Heart right ventricle (tissue), 16 donors: ENCODE measurements around the gene NDUFA8. TPM values are rescaled to one million over a fixed set of nuclear protein-coding genes. Genes with fewer than 3 reads are reported as not detected.
A peak's percentile ranks its signal among the peaks of the same experiment; 100 is the strongest.

Experiments used
- ATAC-seq, 8 donors: fragments of 200-7000 bp; cut with Tn5 transposase; one replicate each; pipeline ENCODE4 v1.9.1; 2020; ENCODE audit warnings: mild to moderate bottlenecking in 8 of 8, moderate library complexity in 8 of 8, moderate number of reproducible peaks in 1 of 8
- DNase-seq, 2 donors: peaks; one replicate each; pipeline ENCODE4 v3.0.0-alpha.2; 2020
- H3K27ac ChIP-seq, 10 donors: fragments of 200-600 bp; sonication (generic) in 2 of 10; one replicate each; pipeline versions ENCODE4 v1.5.0 to v1.8.0; 2020 to 2022; ENCODE audit warnings: mild to moderate bottlenecking in 3 of 10
- H3K27me3 ChIP-seq, 7 donors: fragments of 200-600 bp; one replicate each; pipeline ENCODE4 v1.8.0; 2021 to 2022; ENCODE audit warnings: mild to moderate bottlenecking in 2 of 7
- H3K36me3 ChIP-seq, 9 donors: fragments of 200-600 bp; sonication (generic) in 1 of 9; one replicate each; pipeline versions ENCODE4 v1.5.0 to v1.8.0; 2020 to 2022; ENCODE audit warnings: mild to moderate bottlenecking in 2 of 9
- H3K4me1 ChIP-seq, 9 donors: fragments of 200-600 bp; sonication (generic) in 1 of 9; one replicate each; pipeline versions ENCODE4 v1.5.0 to v1.8.0; 2020 to 2022; ENCODE audit warnings: mild to moderate bottlenecking in 4 of 9
- H3K4me3 ChIP-seq, 10 donors: fragments of 200-600 bp; sonication (generic) in 2 of 10; one replicate each; pipeline versions ENCODE4 v1.5.0 to v1.8.0; 2020 to 2022; ENCODE audit warnings: mild to moderate bottlenecking in 7 of 10, moderate library complexity in 2 of 10
- H3K9me3 ChIP-seq, 11 donors: fragments of 200-600 bp in 10 of 11; sonication (generic) in 2 of 11; one replicate each; pipeline versions ENCODE4 v1.5.0 to v1.8.0; 2013 to 2022; ENCODE audit warnings: mild to moderate bottlenecking in 2 of 11, control low read depth in 1 of 11, moderate library complexity in 1 of 11
- WGBS, 2 donors: extraction: QIAGEN DNeasy Blood & Tissue Kit; methylation state at CpG; one replicate each; pipeline ENCODE4 v1.1.7; 2013; ENCODE audit warnings: inconsistent platforms in 1 of 2; 5-methylcytosine and 5-hydroxymethylcytosine counted together
- intact Hi-C, 10 donors: fragments of 100-400 bp; cut with DNase I; formaldehyde crosslinking; loops; one replicate each; pipeline versions ENCODE4 v1.11.1 to v1.14.2; 2022
- polyA plus RNA-seq, 2 donors: library from polyadenylated mRNA; stranded (reverse); fragments of 200-250 nt; gene quantifications; one replicate each; pipeline ENCODE4 v1.2.3, GENCODE V29; 2013
- total RNA-seq, 10 donors: library from RNA; stranded (reverse); fragmentation: NEBNext Ultra II Directional in 3 of 10; extraction: Animal tissue kit (Norgen Biotek cat#: 25700) in 3 of 10; gene quantifications; one replicate each; pipeline versions ENCODE4 v1.2.1 to v1.2.4, GENCODE V29; 2021 to 2023
- TF ChIP-seq, protein P1 (sequence below), 9 donors: fragments of 200-600 bp; sonication (generic) in 2 of 9; IDR thresholded peaks; one replicate each; pipeline versions ENCODE4 v1.5.0 to v1.8.0; 2021 to 2022; ENCODE audit warnings: antibody characterized with exemption in 9 of 9, mild to moderate bottlenecking in 5 of 9, moderate library complexity in 1 of 9
- donor health status: Arrhythmogenic right ventricular cardiomyopathy.
- donor health status: ischemic (EF 13 %, LVEDD 7.1; RV severe dilation, severe dysfunction).
- donor health status: healthy with polysubstance abuse.
- donor health status: DM: no; HTN: yes; CAD: no.
- donor health status: DM: no; HTN: no; CAD: no.
- donor health status: ischemic (EF 25% LVEDD 6.9; RV normal size, moderate dysfunction).
- donor health status: ischemic (EF 25% LVEDD 5.7; RV mildly dilated, moderate dysfunction).
- donor health status: healthy.
- donor health status: DM: yes; HTN: yes; CAD: no.
- donor health status: Ischemic cardiomyopathy.
- donor health status: ischemic (EF 35%, LVEDD 5.7; RV mildly dilated, moderate dysfunction).
- donor health status: nonischemic (EF 11% LVEDD 7.7; RV severe dilation, severe dysfunction).
- donor health status: DM: yes; HTN: yes; CAD: no.
- donor health status: PGD.
- donor health status: ischemic (EF 29% LVEDD 5.4; RV normal size, mild dysfunction).
- donor health status: nonischemic (EF 23%, LVEDD 6.1; RV moderate dilation, normal function).

Gene NDUFA8
- total and polyA plus RNA-seq, 12 donors = 222 to 739 (median 313) TPM

DNA sequence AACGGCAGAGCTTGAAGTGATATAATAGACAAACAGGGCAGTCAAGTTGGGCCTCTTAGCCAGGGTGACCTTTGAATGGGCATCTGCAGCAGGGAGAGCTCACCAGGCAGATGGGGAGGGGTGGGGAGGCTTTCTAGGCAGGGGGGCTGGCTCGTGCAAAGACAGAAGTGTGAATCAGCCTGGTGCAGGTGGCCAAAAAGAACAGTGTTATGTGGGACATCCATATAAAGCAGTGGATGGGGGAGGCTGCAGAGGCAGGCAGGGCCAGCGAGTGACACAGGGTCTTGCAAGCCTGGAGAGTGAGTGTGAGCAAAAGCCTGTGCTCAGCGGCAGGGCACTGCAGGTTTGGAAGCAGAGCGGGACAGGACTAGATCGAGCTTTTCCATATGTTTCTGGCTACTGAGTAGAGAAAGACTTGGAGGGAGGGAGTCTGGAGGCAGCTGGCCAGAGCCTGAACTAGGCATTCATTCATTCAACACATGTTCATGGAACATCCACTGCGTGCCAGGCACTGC lies 52.2 kb downstream of the NDUFA8 start:
- H3K9me3 ChIP-seq = peaks cover 0 to 20% (median 8%) of the 10 kb centered on the region in 11 donors
- no peak overlapping the region for H3K4me3 ChIP-seq
- TF ChIP-seq, protein P1, sequence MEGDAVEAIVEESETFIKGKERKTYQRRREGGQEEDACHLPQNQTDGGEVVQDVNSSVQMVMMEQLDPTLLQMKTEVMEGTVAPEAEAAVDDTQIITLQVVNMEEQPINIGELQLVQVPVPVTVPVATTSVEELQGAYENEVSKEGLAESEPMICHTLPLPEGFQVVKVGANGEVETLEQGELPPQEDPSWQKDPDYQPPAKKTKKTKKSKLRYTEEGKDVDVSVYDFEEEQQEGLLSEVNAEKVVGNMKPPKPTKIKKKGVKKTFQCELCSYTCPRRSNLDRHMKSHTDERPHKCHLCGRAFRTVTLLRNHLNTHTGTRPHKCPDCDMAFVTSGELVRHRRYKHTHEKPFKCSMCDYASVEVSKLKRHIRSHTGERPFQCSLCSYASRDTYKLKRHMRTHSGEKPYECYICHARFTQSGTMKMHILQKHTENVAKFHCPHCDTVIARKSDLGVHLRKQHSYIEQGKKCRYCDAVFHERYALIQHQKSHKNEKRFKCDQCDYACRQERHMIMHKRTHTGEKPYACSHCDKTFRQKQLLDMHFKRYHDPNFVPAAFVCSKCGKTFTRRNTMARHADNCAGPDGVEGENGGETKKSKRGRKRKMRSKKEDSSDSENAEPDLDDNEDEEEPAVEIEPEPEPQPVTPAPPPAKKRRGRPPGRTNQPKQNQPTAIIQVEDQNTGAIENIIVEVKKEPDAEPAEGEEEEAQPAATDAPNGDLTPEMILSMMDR (IDR thresholded peaks at IDR 0.05) = no peak
- H3K27ac ChIP-seq = peak overlapping the region in 3 of 10 donors; percentile 7 to 35 (median 11)
- DNase-seq (no peak), ATAC-seq (peak; percentile 40 to 92 (median 78))
- intact Hi-C loops = loop anchor here in 1 of 10 donors (5.0 kb wide), 1 partner anchor 700 kb away; no protein-coding TSS in a partner anchor
- H3K4me1 ChIP-seq = peaks cover 0 to 20% (median 0%) of the 10 kb centered on the region in 9 donors
- WGBS, 2 donors = 59 to 67% methylated on average over 7 of the region's 7 CpGs
- no peaks in the 10 kb centered on the region for H3K27me3 ChIP-seq
- no peaks in the 10 kb centered on the region for H3K36me3 ChIP-seq

DNA sequence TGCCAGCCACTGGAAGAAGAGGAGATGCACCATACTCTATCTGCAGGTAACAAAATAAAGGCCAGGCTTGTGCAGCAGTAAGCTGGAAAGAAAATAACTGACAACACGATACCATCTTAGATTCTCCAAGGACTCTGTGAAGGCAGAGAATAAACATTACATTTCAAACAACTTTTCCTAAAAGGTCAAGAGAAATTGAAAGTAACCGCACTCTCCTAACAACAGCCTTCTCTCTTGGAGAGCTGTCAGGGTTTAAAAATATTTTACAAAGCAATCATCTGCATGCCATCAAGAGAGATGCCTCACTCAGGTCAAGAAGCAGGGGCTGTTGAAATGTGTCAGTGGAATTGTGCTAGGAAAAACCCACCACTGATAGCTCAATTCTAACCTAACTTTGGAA lies 53.0 kb downstream of the NDUFA8 start:
- peak overlapping the region in 5 of 10 donors; percentile 7 to 47 (median 35) for H3K27ac ChIP-seq
- no peak overlapping the region for H3K4me3 ChIP-seq
- no peak for DNase-seq
- TF ChIP-seq, protein P1 (IDR thresholded peaks at IDR 0.05) = no peak
- no peaks in the 10 kb centered on the region for H3K27me3 ChIP-seq
- ATAC-seq = no peak
- H3K9me3 ChIP-seq = peaks cover 0 to 20% (median 8%) of the 10 kb centered on the region in 11 donors
- no peaks in the 10 kb centered on the region for H3K36me3 ChIP-seq
- intact Hi-C loops = loop anchor here in 1 of 10 donors (5.0 kb wide), 1 partner anchor 701 kb away; no protein-coding TSS in a partner anchor
- H3K4me1 ChIP-seq = peaks cover 0 to 20% (median 0%) of the 10 kb centered on the region in 9 donors
- 45 to 53% methylated on average over 2 of the region's 2 CpGs for WGBS, 2 donors

DNA sequence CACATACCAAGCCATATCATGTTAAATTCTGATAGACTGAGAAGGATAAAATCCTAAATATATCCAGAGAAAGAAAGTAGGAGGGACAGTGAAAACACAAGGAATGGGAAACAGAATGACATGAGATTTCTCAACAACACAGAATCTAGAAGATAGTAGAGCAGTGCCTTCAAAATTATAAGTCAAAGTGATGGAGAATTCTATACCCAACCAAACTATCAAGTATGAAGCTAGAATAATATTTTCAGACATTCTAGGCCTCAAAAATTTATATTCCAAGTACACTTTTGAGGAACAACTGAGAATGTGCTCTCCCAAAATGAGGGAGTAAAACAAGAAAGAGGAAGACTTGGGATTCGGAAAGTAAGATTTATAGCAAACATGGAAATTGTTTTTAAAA lies 55.6 kb downstream of the NDUFA8 start:
- Histone ChIP-seq H3K4me1 (peaks cover 0 to 25% (median 3%) of the 10 kb centered on the region in 9 donors), H3K27me3 (no peaks in the 10 kb centered on the region), H3K4me3 (no peak overlapping the region), H3K36me3 (no peaks in the 10 kb centered on the region), H3K9me3 (peaks cover 0 to 20% (median 8%) of the 10 kb centered on the region in 11 donors), H3K27ac (no peak overlapping the region)
- WGBS, 2 donors = 97 to 100% methylated on average over 1 of the region's 1 CpG
- DNase-seq (no peak), ATAC-seq (no peak)
- TF ChIP-seq, protein P1 (IDR thresholded peaks at IDR 0.05) = no peak
- intact Hi-C loops = loop anchor here in 2 of 10 donors (5.0 kb wide), 1 partner anchor 348 kb away; no protein-coding TSS in a partner anchor

DNA sequence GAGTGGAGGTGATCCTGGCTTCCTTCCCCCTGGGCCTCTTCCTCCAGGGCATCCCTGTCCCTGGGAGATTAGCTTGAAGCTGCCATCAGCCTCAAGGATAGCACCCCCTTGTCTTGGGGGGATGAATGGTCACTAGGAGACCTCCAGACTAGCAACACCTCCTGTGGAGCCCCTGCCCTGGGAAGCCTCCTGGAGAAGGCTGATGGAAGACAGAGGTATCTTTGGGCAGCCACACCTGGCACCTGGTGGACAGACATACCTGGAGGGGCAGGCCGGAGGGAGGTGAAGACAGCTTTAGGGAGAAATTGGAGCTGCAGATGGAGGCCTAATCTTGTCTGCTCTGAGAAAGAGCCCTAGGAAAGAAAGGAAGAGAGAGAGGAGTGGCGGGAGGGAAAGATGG lies 57.4 kb downstream of the NDUFA8 start:
- TF ChIP-seq, protein P1 (IDR thresholded peaks at IDR 0.05) = no peak
- intact Hi-C loops = loop anchor here in 2 of 10 donors (5.0 kb wide), 1 partner anchor 350 kb away; no protein-coding TSS in a partner anchor
- DNase-seq (no peak), ATAC-seq (no peak)
- Histone ChIP-seq H3K36me3 (no peaks in the 10 kb centered on the region), H3K4me3 (no peak overlapping the region), H3K27me3 (no peaks in the 10 kb centered on the region), H3K27ac (no peak overlapping the region), H3K9me3 (peaks cover 0 to 20% (median 8%) of the 10 kb centered on the region in 11 donors), H3K4me1 (peaks cover 0 to 14% (median 3%) of the 10 kb centered on the region in 9 donors)
- 92 to 95% methylated on average over 2 of the region's 2 CpGs for WGBS, 2 donors
